HCT116 (cell line): ENCODE data around the gene HMCES. TPM values are rescaled to one million over a fixed set of nuclear protein-coding genes. Genes with fewer than 3 reads are reported as not detected.

Experiments used
- ATAC-seq: fragments of 200-7000 bp; cut with Tn5 transposase; 2 replicates; pipeline ENCODE4 v1.9.1; 2020; ENCODE audit warnings: mild to moderate bottlenecking, moderate library complexity
- BruUV-seq: library from RNA; stranded (reverse); fragments of 400-500 nt; replicated peaks from 2 replicates; lab custom pipeline; 2021; lab: Mats Ljungman, UMichigan
- CTCF ChIA-PET: fragments of 300-600 bp; sonication (Branson Sonifier 250); formaldehyde crosslinking; loops from one replicate; lab custom pipeline; 2021; ENCODE audit warnings: antibody characterized with exemption; lab: Charles Lee
- POLR2A ChIA-PET: fragments of 300-600, 350-600 bp; sonication (Branson Sonifier 250); formaldehyde crosslinking; loops from one replicate; lab custom pipeline; 2021; ENCODE audit warnings: antibody characterized with exemption; lab: Charles Lee
- RAD21 ChIA-PET, 2 experiments: fragments of 300-600 bp; sonication (Branson Sonifier 250); formaldehyde crosslinking; loops; one replicate each; lab custom pipeline; 2023; ENCODE audit warnings: low total read pairs in 2 of 2; ENCODE audit not compliant: uncharacterized antibody in 2 of 2, unreplicated experiment in 2 of 2, low non-redundant PET in 1 of 2; lab: Charles Lee
- DNase-seq: peaks from one replicate; pipeline ENCODE4 v3.0.0-alpha.2; 2010; ENCODE audit warnings: low read depth, low spot score
- H2AFZ ChIP-seq: fragments of 200-600 bp; shearing (Covaris generic), sonication (generic); 2 replicates; pipeline ENCODE4 v1.6.1; 2017; ENCODE audit warnings: low read depth, mixed run types, mixed read lengths, antibody characterized with exemption, low read length; ENCODE audit not compliant: poor library complexity, severe bottlenecking
- H3K27ac ChIP-seq: 2 replicates; pipeline ENCODE4 v1.5.1; 2012; ENCODE audit warnings: low read depth, low read length
- H3K27me3 ChIP-seq: fragments of 200-600 bp; sonication (generic); 2 replicates; pipeline ENCODE4 v1.6.1; 2016; ENCODE audit warnings: mixed run types, low read length, mixed read lengths; ENCODE audit not compliant: insufficient read depth
- H3K36me3 ChIP-seq, 2 experiments: fragments of 200-500 bp in 1 of 2; fragments of 200-600 bp in 1 of 2; sonication (Bioruptor generic) in 1 of 2; sonication (generic) in 1 of 2; 2 replicates each; pipeline versions ENCODE4 v1.5.1 to v1.6.1; 2014 to 2016; ENCODE audit warnings: low read length in 2 of 2, inconsistent platforms in 1 of 2, mixed read lengths in 1 of 2, mixed run types in 1 of 2; ENCODE audit not compliant: insufficient read depth in 2 of 2, control insufficient read depth in 1 of 2
- H3K4me1 ChIP-seq, 2 experiments: fragments of 200-600 bp in 1 of 2; sonication (generic) in 1 of 2; 2 replicates each; pipeline versions ENCODE4 v1.5.1 to v1.6.1; 2012 to 2017; ENCODE audit warnings: low read length in 2 of 2, inconsistent platforms in 1 of 2, mild to moderate bottlenecking in 1 of 2, mixed read lengths in 1 of 2, mixed run types in 1 of 2, moderate library complexity in 1 of 2; ENCODE audit not compliant: insufficient read depth in 2 of 2, control insufficient read depth in 1 of 2
- H3K4me2 ChIP-seq: fragments of 200-600 bp; sonication (generic); 2 replicates; pipeline ENCODE4 v1.6.1; 2017; ENCODE audit warnings: mixed run types, low read length, mixed read lengths
- H3K4me3 ChIP-seq, 2 experiments: fragments of 200-600 bp in 1 of 2; sonication (generic) in 1 of 2; replicated peaks in 1 of 2; 2 replicates each; pipeline ENCODE4 v1.5.1; 2011 to 2016; ENCODE audit warnings: low read length in 2 of 2, control low read depth in 1 of 2, low read depth in 1 of 2, mild to moderate bottlenecking in 1 of 2, mixed read lengths in 1 of 2, mixed run types in 1 of 2
- H3K79me2 ChIP-seq: fragments of 200-600 bp; sonication (generic); 2 replicates; pipeline ENCODE4 v1.6.1; 2017; ENCODE audit warnings: mild to moderate bottlenecking, mixed run types, low read length, moderate library complexity, mixed read lengths; ENCODE audit not compliant: insufficient read depth
- H3K9ac ChIP-seq: fragments of 200-600 bp; sonication (generic); 2 replicates; pipeline ENCODE4 v1.6.1; 2016; ENCODE audit warnings: low read length, mixed read lengths
- H3K9me2 ChIP-seq: fragments of 200-600 bp; sonication (generic), shearing (Covaris generic); 2 replicates; pipeline ENCODE4 v1.6.1; 2017; ENCODE audit warnings: mixed run types, mild to moderate bottlenecking, moderate library complexity; ENCODE audit not compliant: insufficient read depth
- H3K9me3 ChIP-seq, 2 experiments: fragments of 200-500 bp in 1 of 2; fragments of 200-600 bp in 1 of 2; sonication (Bioruptor generic) in 1 of 2; sonication (generic) in 1 of 2; 2 replicates each; pipeline ENCODE4 v1.6.1; 2014 to 2017; ENCODE audit warnings: low read length in 2 of 2, mixed read lengths in 2 of 2, inconsistent platforms in 1 of 2, low read depth in 1 of 2, mild to moderate bottlenecking in 1 of 2, mixed run types in 1 of 2, moderate library complexity in 1 of 2; ENCODE audit not compliant: control insufficient read depth in 1 of 2, insufficient read depth in 1 of 2
- H4K20me1 ChIP-seq: fragments of 200-600 bp; sonication (generic), shearing (Covaris generic); 2 replicates; pipeline ENCODE4 v1.6.1; 2017; ENCODE audit warnings: mixed run types, mild to moderate bottlenecking, moderate library complexity; ENCODE audit not compliant: insufficient read depth
- CEBPB ChIP-seq: IDR thresholded peaks from 2 replicates; pipeline ENCODE4 v1.6.1; 2012; ENCODE audit warnings: low read depth
- EZH2 ChIP-seq: fragments of 200-600 bp; sonication (generic); IDR thresholded peaks from 2 replicates; pipeline ENCODE4 v1.6.1; 2017; ENCODE audit warnings: antibody characterized with exemption, mixed run types
- FOSL1 ChIP-seq: IDR thresholded peaks from 2 replicates; pipeline ENCODE4 v1.6.1; 2012; ENCODE audit warnings: low read depth
- MAX ChIP-seq: IDR thresholded peaks from 2 replicates; pipeline ENCODE4 v1.6.1; 2012
- POLR2AphosphoS5 ChIP-seq: IDR thresholded peaks from 2 replicates; pipeline ENCODE4 v1.6.1; 2011; ENCODE audit warnings: mild to moderate bottlenecking, low read depth, low read length, moderate library complexity
- REST ChIP-seq: IDR thresholded peaks from 2 replicates; pipeline ENCODE4 v1.6.1; 2012; ENCODE audit warnings: low read depth
- SP1 ChIP-seq: IDR thresholded peaks from 2 replicates; pipeline ENCODE4 v1.6.1; 2012; ENCODE audit warnings: low read depth
- ZBTB33 ChIP-seq: IDR thresholded peaks from 2 replicates; pipeline ENCODE4 v1.6.1; 2011; ENCODE audit warnings: mild to moderate bottlenecking, low read length, moderate library complexity; ENCODE audit not compliant: insufficient replicate concordance; ENCODE audit errors: extremely low read depth
- ZNF274 ChIP-seq: fragments of 200-500 bp; sonication (Bioruptor generic); IDR thresholded peaks from 2 replicates; pipeline ENCODE4 v1.6.1; 2014; ENCODE audit warnings: mild to moderate bottlenecking, low read depth, low read length, inconsistent platforms
- intact Hi-C: fragments of 100-400 bp; cut with micrococcal nuclease; formaldehyde crosslinking; loops from 2 replicates; pipeline ENCODE4 v1.10.0; 2022
- total RNA-seq: library from RNA; stranded (reverse); gene quantifications from one replicate; pipeline ENCODE4 v1.2.1, GENCODE V29; 2021; ENCODE audit not compliant: unreplicated experiment

HMCES gene
- total RNA-seq, 1 experiment from 2014 or later = 78.9 TPM

GRCh38 chr3:129289201-129289921, 10.7 kb downstream of the HMCES start:
- no peaks in the 10 kb centered on the region for H4K20me1 ChIP-seq
- H3K36me3 ChIP-seq = peaks cover 26 to 29% of the 10 kb centered on the region in 2 experiments; a peak in 3 of 4 replicates
- H3K27me3 ChIP-seq = no peaks in the 10 kb centered on the region
- no TSS peak for BruUV-seq
- no peak overlapping the region for H3K4me3 ChIP-seq
- no peak overlapping the region for H3K4me2 ChIP-seq
- no peak for DNase-seq
- H3K9me2 ChIP-seq = no peaks in the 10 kb centered on the region
- no peak overlapping the region for H3K27ac ChIP-seq
- ATAC-seq = no peak
- TF ChIP-seq MAX (no peak), SP1 (no peak), FOSL1 (no peak), CEBPB (no peak), REST (no peak), POLR2AphosphoS5 (no peak), EZH2 (no peak), ZNF274 (no peak), ZBTB33 (no peak)
- no peaks in the 10 kb centered on the region for H3K9me3 ChIP-seq
- intact Hi-C loops = no loop called here
- no peaks in the 10 kb centered on the region for H3K4me1 ChIP-seq
- ChIA-PET POLR2A (no interaction called here), RAD21 (no interaction called here), CTCF (no interaction called here)
- no peak overlapping the region for H3K9ac ChIP-seq
- H2AFZ ChIP-seq = no peak overlapping the region
- peaks cover 11% of the 10 kb centered on the region; the same call in 1 of the 2 replicates for H3K79me2 ChIP-seq
